Upper lobe of right lung (tissue), 1 donor: ENCODE results near the gene POLR1A. TPM values are rescaled to one million over a fixed set of nuclear protein-coding genes. Genes with fewer than 3 reads are reported as not detected.

Experiments
- ATAC-seq: fragments of 200-7000 bp; cut with Tn5 transposase; one replicate; pipeline ENCODE4 v1.9.1; 2020; ENCODE audit warnings: mild to moderate bottlenecking, moderate library complexity
- DNase-seq: peaks from one replicate; pipeline ENCODE4 v3.0.0-alpha.2; 2020
- H3K27ac ChIP-seq: fragments of 200-600 bp; one replicate; pipeline ENCODE4 v1.8.0; 2022
- H3K27me3 ChIP-seq: fragments of 200-600 bp; one replicate; pipeline ENCODE4 v1.8.0; 2022; ENCODE audit warnings: mild to moderate bottlenecking
- H3K36me3 ChIP-seq: fragments of 200-600 bp; one replicate; pipeline ENCODE4 v1.8.0; 2022
- H3K4me1 ChIP-seq: fragments of 200-600 bp; one replicate; pipeline ENCODE4 v1.8.0; 2022
- H3K4me3 ChIP-seq: fragments of 200-600 bp; one replicate; pipeline ENCODE4 v1.8.0; 2022; ENCODE audit warnings: mild to moderate bottlenecking
- H3K9me3 ChIP-seq: fragments of 200-600 bp; one replicate; pipeline ENCODE4 v1.8.0; 2022
- intact Hi-C: fragments of 100-400 bp; cut with DNase I; formaldehyde crosslinking; loops from one replicate; pipeline ENCODE4 v1.11.0; 2022
- total RNA-seq: library from RNA; stranded (reverse); fragmentation: NEBNext Ultra II Directional; extraction: Animal tissue kit (Norgen Biotek cat#: 25700); gene quantifications from one replicate; pipeline ENCODE4 v1.2.1, GENCODE V29; 2021
- TF ChIP-seq, protein P1 (sequence below): fragments of 200-600 bp; IDR thresholded peaks from one replicate; pipeline ENCODE4 v1.8.0; 2022; ENCODE audit warnings: antibody characterized with exemption
- donor health status: DM: no; HTN: yes; CAD: no; lungs with severe emphysema.

POLR1A gene
- total RNA-seq, 1 donor from 2014 or later = 26.6 TPM

DNA sequence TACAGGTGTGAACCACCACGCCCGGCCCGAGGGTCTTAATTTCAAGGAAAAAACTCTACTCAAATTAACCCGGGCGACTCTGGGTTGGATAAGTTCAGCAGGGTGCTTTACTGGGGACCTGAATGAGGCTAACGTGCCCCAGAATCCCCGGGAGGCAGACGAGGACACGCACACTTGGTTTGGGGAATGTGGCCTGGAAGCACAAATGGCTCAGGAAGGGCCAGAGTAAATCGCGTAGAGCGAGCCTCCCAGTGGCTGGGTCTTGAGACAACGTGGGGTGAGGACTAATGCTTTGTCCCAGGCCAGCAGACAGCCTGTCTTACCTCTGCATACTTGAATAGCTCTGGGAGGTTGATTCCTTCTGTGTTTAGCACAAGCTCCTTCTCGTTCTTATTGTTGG, 75.8 kb downstream of the POLR1A start:
- ATAC-seq = no peak
- H3K9me3 ChIP-seq = no peaks in the 10 kb centered on the region
- H3K27me3 ChIP-seq = no peaks in the 10 kb centered on the region
- H3K4me1 ChIP-seq = peaks cover 6% of the 10 kb centered on the region
- H3K27ac ChIP-seq = no peak overlapping the region
- H3K4me3 ChIP-seq = no peak overlapping the region
- TF ChIP-seq, protein P1, sequence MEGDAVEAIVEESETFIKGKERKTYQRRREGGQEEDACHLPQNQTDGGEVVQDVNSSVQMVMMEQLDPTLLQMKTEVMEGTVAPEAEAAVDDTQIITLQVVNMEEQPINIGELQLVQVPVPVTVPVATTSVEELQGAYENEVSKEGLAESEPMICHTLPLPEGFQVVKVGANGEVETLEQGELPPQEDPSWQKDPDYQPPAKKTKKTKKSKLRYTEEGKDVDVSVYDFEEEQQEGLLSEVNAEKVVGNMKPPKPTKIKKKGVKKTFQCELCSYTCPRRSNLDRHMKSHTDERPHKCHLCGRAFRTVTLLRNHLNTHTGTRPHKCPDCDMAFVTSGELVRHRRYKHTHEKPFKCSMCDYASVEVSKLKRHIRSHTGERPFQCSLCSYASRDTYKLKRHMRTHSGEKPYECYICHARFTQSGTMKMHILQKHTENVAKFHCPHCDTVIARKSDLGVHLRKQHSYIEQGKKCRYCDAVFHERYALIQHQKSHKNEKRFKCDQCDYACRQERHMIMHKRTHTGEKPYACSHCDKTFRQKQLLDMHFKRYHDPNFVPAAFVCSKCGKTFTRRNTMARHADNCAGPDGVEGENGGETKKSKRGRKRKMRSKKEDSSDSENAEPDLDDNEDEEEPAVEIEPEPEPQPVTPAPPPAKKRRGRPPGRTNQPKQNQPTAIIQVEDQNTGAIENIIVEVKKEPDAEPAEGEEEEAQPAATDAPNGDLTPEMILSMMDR = no peak
- intact Hi-C loops = no loop called here
- peak; percentile 53 for DNase-seq
- H3K36me3 ChIP-seq = peaks cover 65% of the 10 kb centered on the region

DNA sequence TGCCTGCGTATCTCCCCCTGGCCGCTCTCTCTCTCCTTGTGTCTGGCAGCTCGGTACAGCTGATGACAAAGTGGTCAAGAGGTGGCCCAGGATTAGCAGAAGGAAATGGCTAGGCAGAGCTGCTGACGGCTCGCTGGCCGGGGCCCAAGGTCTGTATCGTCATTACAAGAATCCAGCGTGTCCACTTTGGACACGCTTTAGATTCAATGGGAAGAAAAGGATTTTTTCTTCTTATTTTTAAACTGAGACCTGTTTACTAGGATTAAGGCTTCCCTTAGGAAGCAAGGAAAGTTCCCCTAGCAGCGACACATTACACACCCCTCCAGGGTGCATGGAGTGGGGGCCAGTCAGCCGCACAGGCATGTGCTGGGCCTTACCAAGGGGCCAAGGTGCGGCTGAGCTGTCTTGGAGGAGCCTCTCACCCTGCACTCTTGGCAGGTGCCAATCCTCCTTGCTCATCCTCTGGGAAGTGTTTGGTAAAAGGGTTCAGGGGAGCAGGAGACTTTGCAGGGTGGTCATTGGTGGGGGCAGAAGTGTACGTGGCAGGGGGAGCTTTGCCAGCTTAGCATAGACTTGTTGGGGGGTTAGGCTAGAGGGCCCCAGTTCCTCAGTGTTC, 76.8 kb downstream of the POLR1A start:
- H3K9me3 ChIP-seq = no peaks in the 10 kb centered on the region
- TF ChIP-seq, protein P1 = no peak
- H3K27ac ChIP-seq = no peak overlapping the region
- H3K36me3 ChIP-seq = peaks cover 65% of the 10 kb centered on the region
- DNase-seq (peak; percentile 48), ATAC-seq (no peak)
- H3K27me3 ChIP-seq = no peaks in the 10 kb centered on the region
- no peaks in the 10 kb centered on the region for H3K4me1 ChIP-seq
- H3K4me3 ChIP-seq = no peak overlapping the region
- intact Hi-C loops = no loop called here

DNA sequence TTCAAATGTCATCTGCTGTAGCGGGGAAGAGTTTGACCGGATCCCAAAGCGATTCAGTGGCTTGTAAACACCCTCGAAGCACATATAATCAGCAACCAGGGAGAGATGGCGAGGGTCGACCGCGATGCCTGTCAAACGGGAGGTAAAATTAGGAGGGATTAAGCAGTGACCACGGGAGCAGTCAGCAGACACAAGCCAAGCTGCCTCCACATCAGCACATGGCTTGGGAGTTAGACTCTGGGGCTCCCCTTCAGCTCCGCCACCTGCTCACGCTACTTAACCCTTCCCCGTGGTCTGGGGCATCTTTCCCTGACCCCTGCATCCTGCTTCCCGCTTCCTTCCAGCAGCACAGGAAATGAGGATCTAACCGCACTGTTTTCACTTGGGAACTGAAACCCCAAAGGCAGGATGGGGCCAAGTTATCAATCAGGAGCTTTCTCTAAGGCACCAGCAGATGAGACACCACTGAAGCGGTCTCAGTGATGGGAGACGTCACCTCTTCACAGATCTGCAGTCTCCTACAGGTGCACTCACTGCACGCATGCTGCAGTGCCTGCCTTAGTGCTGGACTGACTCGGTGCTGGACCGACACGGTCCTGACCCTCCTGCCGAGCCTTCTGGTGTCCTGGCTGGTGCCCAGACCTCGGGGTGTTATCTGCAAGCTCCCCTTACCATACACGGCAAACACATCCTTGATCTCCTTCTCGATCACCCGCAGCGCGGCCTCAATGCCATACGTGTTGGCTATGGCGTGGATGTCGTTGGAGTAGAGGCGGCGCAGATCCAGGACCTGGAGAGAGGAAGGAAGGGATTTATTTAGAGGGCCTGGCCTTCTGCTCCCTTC, 77.5 kb downstream of the POLR1A start:
- TF ChIP-seq, protein P1 = no peak
- H3K9me3 ChIP-seq = no peaks in the 10 kb centered on the region
- intact Hi-C loops = no loop called here
- peaks cover 62% of the 10 kb centered on the region for H3K36me3 ChIP-seq
- ATAC-seq (no peak), DNase-seq (peak; percentile 45)
- H3K27me3 ChIP-seq = no peaks in the 10 kb centered on the region
- H3K4me1 ChIP-seq = no peaks in the 10 kb centered on the region
- no peak overlapping the region for H3K27ac ChIP-seq
- no peak overlapping the region for H3K4me3 ChIP-seq

DNA sequence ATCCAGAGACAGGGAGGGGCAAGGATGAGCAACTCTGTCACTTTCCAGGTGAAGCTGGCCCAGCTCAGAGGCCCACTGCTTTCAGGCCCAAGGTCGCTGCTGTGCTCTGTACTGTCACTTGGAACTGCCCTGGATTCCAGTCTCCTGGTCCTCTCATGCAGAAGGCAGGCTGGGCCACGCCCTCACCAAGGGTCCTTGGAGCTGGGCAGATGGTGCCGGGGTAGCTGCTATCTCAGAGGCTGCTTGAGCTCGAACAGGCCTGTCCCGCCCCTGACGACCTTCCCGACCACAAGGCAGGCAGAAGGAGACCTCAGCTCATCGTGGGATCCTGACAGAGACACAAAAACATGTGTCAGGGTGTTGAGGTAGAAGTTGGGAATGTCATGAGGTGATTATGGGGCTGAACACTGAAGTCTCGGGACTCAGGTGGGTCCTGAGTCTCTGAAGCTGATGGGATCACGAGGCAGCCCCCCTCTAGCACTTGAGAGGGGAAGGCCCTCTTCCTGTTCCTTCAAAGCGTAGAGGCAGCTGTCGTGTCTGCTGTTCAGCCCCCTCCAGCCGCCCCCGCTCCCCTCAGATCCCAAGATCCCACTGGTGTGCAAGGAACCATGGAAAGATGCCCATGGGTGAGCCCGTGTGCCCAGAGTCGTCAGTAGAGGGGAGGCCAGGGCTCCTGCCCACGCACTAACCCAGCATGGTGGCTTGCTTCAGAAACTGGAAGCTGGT, 78.3 kb downstream of the POLR1A start:
- intact Hi-C loops = no loop called here
- no peak for ATAC-seq
- Histone ChIP-seq H3K9me3 (no peaks in the 10 kb centered on the region), H3K36me3 (peaks cover 56% of the 10 kb centered on the region), H3K4me3 (no peak overlapping the region), H3K27me3 (no peaks in the 10 kb centered on the region), H3K27ac (no peak overlapping the region), H3K4me1 (no peaks in the 10 kb centered on the region)
- peak; percentile 61 for DNase-seq
- TF ChIP-seq, protein P1 = no peak

DNA sequence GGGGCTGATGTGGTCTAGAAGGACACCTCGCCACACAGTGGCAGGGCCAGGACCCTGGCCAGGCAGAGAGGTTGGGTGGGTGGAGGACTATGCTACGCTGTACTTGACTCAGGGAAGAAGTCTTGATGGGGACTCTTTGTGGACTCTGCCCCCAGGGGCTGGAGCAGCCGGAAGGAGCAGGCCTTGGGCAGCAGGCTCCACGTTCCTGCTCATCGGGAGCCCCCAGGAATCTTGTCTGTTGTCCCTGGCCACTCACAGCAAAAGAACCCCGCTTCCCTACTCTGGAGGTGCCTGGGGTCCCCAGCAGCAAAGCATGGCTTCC, 79.0 kb downstream of the POLR1A start:
- Histone ChIP-seq H3K27me3 (no peaks in the 10 kb centered on the region), H3K36me3 (peaks cover 50% of the 10 kb centered on the region), H3K4me3 (no peak overlapping the region), H3K4me1 (no peaks in the 10 kb centered on the region), H3K27ac (no peak overlapping the region), H3K9me3 (no peaks in the 10 kb centered on the region)
- TF ChIP-seq, protein P1 = no peak
- DNase-seq (no peak), ATAC-seq (no peak)
- intact Hi-C loops = no loop called here
